ENCODE results near the gene GPI. TPM values are rescaled to one million over a fixed set of nuclear protein-coding genes. Genes with fewer than 3 reads are reported as not detected.
"Not testable (repeated sequence)": the region's sequence is repeated elsewhere in the genome, so short reads cannot be mapped to it uniquely, and the experiment has no call there.

GPI gene
- total RNA-seq, 1 experiment from 2014 or later, result 263 TPM

GRCh38 chr19:34387446-34387810, 22.4 kb downstream of the GPI start:
- Histone ChIP-seq H3K79me2 (ENCODE audit: low read length) (0 out of 2 replicates have a peak, but pooled peaks cover 3% of the 10 kb centered on the region), H3K4me1 (ENCODE audit: insufficient read depth, low read length) (no peaks in the 10 kb centered on the region), H3K27me3 (ENCODE audit: low read length) (no peaks in the 10 kb centered on the region), H4K20me1 (ENCODE audit: low read length) (no peaks in the 10 kb centered on the region), H3K9me3 (ENCODE audit: low read length) (no peaks in the 10 kb centered on the region), H3K36me3 (ENCODE audit: low read depth, low read length) (peaks cover 73% of the 10 kb centered on the region), H3K4me3 (ENCODE audit: low read length) (no peak overlapping the region), H3K9me2 (replicated peaks; ENCODE audit: low read length) (no peaks in the 10 kb centered on the region), H2AFZ (ENCODE audit: low read length) (no peak overlapping the region), H3K9ac (ENCODE audit: low read length) (no peak overlapping the region), H3K27ac (ENCODE audit: low read length) (no peak overlapping the region), H3F3A (ENCODE audit: low read length, unreplicated experiment) (no peaks in the 10 kb centered on the region), H3K4me2 (ENCODE audit: low read length) (no peak overlapping the region)
- BruUV-seq (replicated peaks), result no TSS peak
- intact Hi-C loops (cut with micrococcal nuclease), result no loop called here
- no peak for ATAC-seq
- POLR2A ChIA-PET (ENCODE audit: unreplicated experiment), result no interaction called here
- TF ChIP-seq EZH2 (IDR thresholded peaks at IDR 0.05; ENCODE audit: low read length, unreplicated experiment), result no peak
- no peak for TF ChIP-seq CTCF (conservative IDR thresholded peaks at IDR 0.05; ENCODE audit: low read depth, low read length)
- no peak for DNase-seq
- CTCF ChIA-PET, result no interaction called here

- ATAC-seq; H3K4me3 ChIP-seq (ENCODE audit: low read length); H3F3A ChIP-seq (ENCODE audit: low read length, unreplicated experiment); BruUV-seq (replicated peaks); CTCF ChIA-PET; H3K9me3 ChIP-seq (ENCODE audit: low read length); H3K9ac ChIP-seq (ENCODE audit: low read length); H4K20me1 ChIP-seq (ENCODE audit: low read length); POLR2A ChIA-PET (ENCODE audit: unreplicated experiment); DNase-seq; H2AFZ ChIP-seq (ENCODE audit: low read length); intact Hi-C loops (cut with micrococcal nuclease); H3K79me2 ChIP-seq (ENCODE audit: low read length); H3K27me3 ChIP-seq (ENCODE audit: low read length); H3K4me1 ChIP-seq (ENCODE audit: insufficient read depth, low read length); H3K27ac ChIP-seq (ENCODE audit: low read length); H3K4me2 ChIP-seq (ENCODE audit: low read length); H3K9me2 ChIP-seq (replicated peaks; ENCODE audit: low read length): not testable (repeated sequence)
- H3K36me3 ChIP-seq (ENCODE audit: low read depth, low read length), result peaks cover 66% of the 10 kb centered on the region
Observed at GRCh38 chr19:34388745-34389144, 23.7 kb downstream of the GPI start.

GRCh38 chr19:34391813-34392212, 26.8 kb downstream of the GPI start:
- ChIA-PET CTCF (no interaction called here), POLR2A (ENCODE audit: unreplicated experiment) (no interaction called here)
- no peak overlapping the region for H3K4me3 ChIP-seq (ENCODE audit: low read length)
- no peaks in the 10 kb centered on the region for H3K27me3 ChIP-seq (ENCODE audit: low read length)
- ATAC-seq, result no peak
- H3K79me2 ChIP-seq (ENCODE audit: low read length), result 0 out of 2 replicates have a peak, but pooled peaks cover 3% of the 10 kb centered on the region
- no peak overlapping the region for H3K27ac ChIP-seq (ENCODE audit: low read length)
- no peaks in the 10 kb centered on the region for H3K9me2 ChIP-seq (replicated peaks; ENCODE audit: low read length)
- no peak overlapping the region for H3K4me2 ChIP-seq (ENCODE audit: low read length)
- no TSS peak for BruUV-seq (replicated peaks)
- intact Hi-C loops (cut with micrococcal nuclease), result no loop called here
- H3K9me3 ChIP-seq (ENCODE audit: low read length), result no peaks in the 10 kb centered on the region
- no peak overlapping the region for H2AFZ ChIP-seq (ENCODE audit: low read length)
- no peak for TF ChIP-seq CTCF (conservative IDR thresholded peaks at IDR 0.05; ENCODE audit: low read depth, low read length)
- TF ChIP-seq EZH2phosphoT487 (IDR thresholded peaks at IDR 0.05; ENCODE audit: borderline replicate concordance, low read length), result no peak
- TF ChIP-seq EZH2 (IDR thresholded peaks at IDR 0.05; ENCODE audit: low read length, unreplicated experiment), result no peak
- H3K4me1 ChIP-seq (ENCODE audit: insufficient read depth, low read length), result no peaks in the 10 kb centered on the region
- H3K36me3 ChIP-seq (ENCODE audit: low read depth, low read length), result peaks cover 57% of the 10 kb centered on the region
- H3F3A ChIP-seq (ENCODE audit: low read length, unreplicated experiment), result no peaks in the 10 kb centered on the region
- H3K9ac ChIP-seq (ENCODE audit: low read length), result no peak overlapping the region
- no peak for DNase-seq
- no peaks in the 10 kb centered on the region for H4K20me1 ChIP-seq (ENCODE audit: low read length)

Data from PC-3 (cell line).